ENCODE results near the gene TUBB. TPM values are rescaled to one million over a fixed set of nuclear protein-coding genes. Genes with fewer than 3 reads are reported as not detected.

The TUBB gene
- polyA plus RNA-seq, 2 of the 4 experiments (the other 2 are of a cell fraction), result 691 to 1,044 TPM

- no peak for TF ChIP-seq RNF2 (IDR thresholded peaks at IDR 0.05; ENCODE audit: borderline replicate concordance, low read depth)
Observed at GRCh38 chr6:30696432-30696831, 23.7 kb upstream of the TUBB start (continued).

DNA sequence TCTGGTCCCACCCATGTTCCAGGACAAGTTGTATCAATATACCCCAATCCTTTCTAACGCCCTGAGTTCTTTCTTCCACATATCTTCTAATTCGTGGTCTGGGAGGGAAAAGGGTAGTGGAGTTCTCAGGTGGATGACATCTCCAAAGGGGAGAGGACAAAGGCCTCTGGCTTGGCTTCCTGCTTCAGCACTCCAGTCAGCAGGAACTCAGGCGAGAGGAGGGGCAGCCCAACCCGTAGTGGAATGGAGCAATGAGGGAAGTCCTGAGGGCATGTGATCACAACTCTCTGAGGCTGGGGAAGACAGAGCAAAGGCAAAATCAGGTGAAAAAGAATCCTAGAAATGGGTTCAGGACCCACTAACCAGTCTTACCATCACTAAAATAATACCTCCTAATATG, 19.8 kb upstream of the TUBB start:
- Histone ChIP-seq H3K27ac (no peak overlapping the region), H3K9me3 (no peaks in the 10 kb centered on the region), H3K4me3 (no peak overlapping the region), H3K4me2 (no peak overlapping the region), H3K4me1 (peaks cover 6% of the 10 kb centered on the region; the same call in 2 of the 3 replicates)
- no peak for FAIRE-seq
- WGBS (ENCODE audit: missing lambda C conversion rate), result 70% methylated on average over 4 of the region's 4 CpGs
- CTCF ChIA-PET, result interaction anchor here (0.9 to 1.2 kb wide), 2 partner anchors 15 to 387 kb away, joined by 3 read pairs; no protein-coding TSS in a partner anchor
- POLR2A ChIA-PET, result interaction anchor here (1.0 kb wide), 1 partner anchor 17 kb away, joined by 4 read pairs; the partner anchor contains the start of gene MDC1
- TF ChIP-seq EP300 (IDR thresholded peaks at IDR 0.05) (no peak), SMC3 (IDR thresholded peaks at IDR 0.05) (no peak), ESRRA (IDR thresholded peaks at IDR 0.05; ENCODE audit: borderline replicate concordance, low read length) (no peak), RFX5 (IDR thresholded peaks at IDR 0.05) (no peak), ZSCAN20 (CRISPR knock-in tag; IDR thresholded peaks at IDR 0.05) (no peak), JUNB (IDR thresholded peaks at IDR 0.05) (no peak), CBX2 (IDR thresholded peaks at IDR 0.05; ENCODE audit: borderline replicate concordance, low read depth) (no peak)
- ATAC-seq, result no peak
- DNase-seq (ENCODE audit: low read depth in 1 of 2, low spot score in 1 of 2), result no peak

DNA sequence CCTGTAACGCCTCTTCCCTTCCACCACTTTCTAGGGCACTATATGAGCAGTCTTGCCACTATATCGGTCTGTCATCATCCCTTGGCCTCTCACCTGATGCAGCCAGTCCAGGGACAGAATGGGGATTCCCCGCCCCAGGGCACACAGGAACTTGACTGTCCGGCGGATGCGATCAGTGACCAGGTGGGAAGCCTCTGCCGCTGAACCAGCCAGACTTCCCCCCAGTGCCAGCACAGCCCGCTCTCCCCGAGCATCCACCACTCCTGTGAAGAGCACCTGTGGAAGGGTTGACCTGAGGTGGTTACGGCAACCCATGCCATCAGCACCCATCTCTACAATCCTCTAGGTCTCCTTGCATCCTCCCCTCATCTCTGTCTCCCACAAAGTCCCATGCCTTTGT, 17.1 kb upstream of the TUBB start:
- no peak for ATAC-seq
- no peak overlapping the region for H3K4me2 ChIP-seq
- no peak for DNase-seq (ENCODE audit: low read depth in 1 of 2, low spot score in 1 of 2)
- POLR2A ChIA-PET, result no interaction called here
- 97% methylated on average over 4 of the region's 10 CpGs for WGBS (ENCODE audit: missing lambda C conversion rate)
- peaks cover 16% of the 10 kb centered on the region for H3K4me1 ChIP-seq
- CTCF ChIA-PET, result interaction anchor here (1.1 to 1.2 kb wide), 2 partner anchors 24 to 30 kb away, joined by 3 to 7 read pairs; partner anchors contain the start of gene DHX16
- no peak overlapping the region for H3K4me3 ChIP-seq
- H3K9me3 ChIP-seq, result no peaks in the 10 kb centered on the region
- no peak overlapping the region for H3K27ac ChIP-seq
- no peak for TF ChIP-seq CBX8 (IDR thresholded peaks at IDR 0.05)
- no peak for TF ChIP-seq CBX2 (IDR thresholded peaks at IDR 0.05; ENCODE audit: borderline replicate concordance, low read depth)
- TF ChIP-seq MAX (IDR thresholded peaks at IDR 0.05), result no peak
- no peak for TF ChIP-seq KDM5A (IDR thresholded peaks at IDR 0.05)
- TF ChIP-seq ESRRA (IDR thresholded peaks at IDR 0.05; ENCODE audit: borderline replicate concordance, low read length), result no peak
- TF ChIP-seq ZC3H11A (IDR thresholded peaks at IDR 0.05), result no peak
- TF ChIP-seq RCOR1 (IDR thresholded peaks at IDR 0.05; ENCODE audit: low read depth, low read length), result no peak
- TF ChIP-seq HMGXB4 (CRISPR knock-in tag; IDR thresholded peaks at IDR 0.05; ENCODE audit: borderline replicate concordance), result no peak
- TF ChIP-seq PHF8 (IDR thresholded peaks at IDR 0.05; ENCODE audit: borderline replicate concordance, low read depth), result no peak
- no peak for TF ChIP-seq FOSB (CRISPR knock-in tag; IDR thresholded peaks at IDR 0.05)
- no peak for TF ChIP-seq HOXA7 (CRISPR knock-in tag; IDR thresholded peaks at IDR 0.05)
- no peak for TF ChIP-seq HEYL (CRISPR knock-in tag; IDR thresholded peaks at IDR 0.05)
- no peak for TF ChIP-seq EHF (CRISPR knock-in tag; IDR thresholded peaks at IDR 0.05)
- no peak for TF ChIP-seq POLR2AphosphoS2 (conservative IDR thresholded peaks at IDR 0.05; ENCODE audit: low read length)
- no peak for TF ChIP-seq ZFP36 (IDR thresholded peaks at IDR 0.05; ENCODE audit: borderline replicate concordance, partially characterized antibody)
- no peak for TF ChIP-seq CHD4 (IDR thresholded peaks at IDR 0.05; ENCODE audit: borderline replicate concordance)
- no peak for TF ChIP-seq FOXS1 (CRISPR knock-in tag; IDR thresholded peaks at IDR 0.05)
- no peak for TF ChIP-seq MYC (IDR thresholded peaks at IDR 0.05; ENCODE audit: borderline replicate concordance, low read length)
- no peak for TF ChIP-seq CEBPB (IDR thresholded peaks at IDR 0.05)
- TF ChIP-seq BHLHE40 (IDR thresholded peaks at IDR 0.05; ENCODE audit: low read depth, low read length), result no peak
- FAIRE-seq, result no peak

Measured in A549 (cell line).